Epithelial cell of alveolus of lung (primary cell): ENCODE results near the gene FFAR1. TPM values are rescaled to one million over a fixed set of nuclear protein-coding genes. Genes with fewer than 3 reads are reported as not detected.

ENCODE experiments used
- total RNA-seq: library from RNA; depleted of rRNA; stranded (reverse); fragments of >200 nt; gene quantifications from 2 replicates; pipeline ENCODE4 v1.2.1, GENCODE V29; 2015

FFAR1 gene
- total RNA-seq: not detected in 2 replicates

DNA sequence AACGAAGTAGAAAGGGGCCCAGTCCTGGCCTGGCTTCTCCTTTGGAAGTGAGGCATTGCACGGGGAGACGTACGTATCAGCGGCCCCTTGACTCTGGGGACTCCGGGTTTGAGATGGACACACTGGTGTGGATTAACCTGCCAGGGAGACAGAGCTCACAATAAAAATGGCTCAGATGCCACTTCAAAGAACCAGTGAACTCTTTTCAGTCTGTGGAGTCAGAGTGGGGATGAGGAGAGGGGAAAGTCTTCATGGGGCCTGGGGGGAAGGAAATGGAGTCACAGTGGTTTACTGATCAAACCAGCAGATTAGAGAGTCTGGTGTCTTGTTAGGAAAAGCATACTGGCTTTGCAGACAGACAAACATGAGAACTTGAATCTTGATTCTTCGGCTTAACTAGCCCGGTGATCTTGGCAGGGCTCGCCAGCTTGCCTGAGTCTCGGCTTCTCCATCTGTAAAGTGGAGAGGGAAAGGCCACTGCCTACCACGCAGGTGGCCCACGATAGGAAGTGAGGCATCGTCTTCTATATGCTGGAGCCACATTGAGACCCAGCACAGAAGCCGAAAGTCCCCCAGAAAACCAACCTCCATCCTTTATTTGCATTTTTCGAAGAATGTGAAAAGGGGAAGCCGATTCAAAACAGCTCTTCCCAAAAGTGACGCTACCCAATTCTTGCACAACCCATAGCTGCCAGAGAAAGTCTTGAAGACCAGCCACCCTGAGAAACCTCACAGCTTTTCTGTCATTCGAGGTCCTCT is at the start of gene FFAR1:
FFAR1 (plus strand) TSS at position 732 of the 759 bp plus-strand sequence. CDS start 3,650 bp downstream, outside the sequence.

GRCh38 chr19:35328851-35329285 is 18.8 kb upstream of the FFAR1 start, which contains the start of gene CD22:
CD22 (plus strand) TSS chr19:35329187; CDS start chr19:35332041, 2,854 bp downstream.

DNA sequence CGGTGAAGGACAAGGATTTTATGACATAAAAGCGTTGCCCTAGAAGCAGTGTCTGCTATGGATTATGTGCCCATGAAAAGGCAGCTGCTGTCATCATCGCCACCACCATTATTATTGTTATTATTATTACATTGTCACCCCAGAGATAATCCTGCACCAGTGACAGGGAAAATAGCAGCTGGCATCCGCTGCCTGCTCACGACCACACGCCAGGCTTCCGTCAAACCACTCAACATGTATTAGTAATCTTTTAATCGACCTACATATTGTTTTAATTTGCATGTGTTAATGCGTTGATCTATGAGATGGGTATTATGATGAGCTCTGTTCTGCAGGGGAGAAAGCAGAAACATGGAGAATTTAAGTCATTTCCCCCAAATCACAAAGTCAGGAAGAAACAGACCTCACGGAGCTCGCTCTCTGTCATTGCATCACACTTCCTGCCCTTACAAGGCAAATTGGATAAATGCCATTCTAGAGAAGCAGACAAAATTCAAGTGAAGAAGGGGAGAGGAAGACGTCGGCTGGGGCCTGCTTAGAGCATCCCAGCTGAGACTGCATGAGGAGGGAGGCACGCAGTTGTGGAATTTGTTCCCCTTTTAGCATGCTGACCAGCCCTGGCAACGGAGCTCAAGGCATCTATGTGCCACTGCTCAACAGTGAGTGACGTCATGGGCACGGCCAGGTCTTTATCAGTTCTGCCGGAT is 10.3 kb downstream of the FFAR1 start, which contains the start of gene FFAR3:
FFAR3 (plus strand) TSS at position 594 of the 707 bp plus-strand sequence. CDS start 431 bp downstream, outside the sequence.

DNA sequence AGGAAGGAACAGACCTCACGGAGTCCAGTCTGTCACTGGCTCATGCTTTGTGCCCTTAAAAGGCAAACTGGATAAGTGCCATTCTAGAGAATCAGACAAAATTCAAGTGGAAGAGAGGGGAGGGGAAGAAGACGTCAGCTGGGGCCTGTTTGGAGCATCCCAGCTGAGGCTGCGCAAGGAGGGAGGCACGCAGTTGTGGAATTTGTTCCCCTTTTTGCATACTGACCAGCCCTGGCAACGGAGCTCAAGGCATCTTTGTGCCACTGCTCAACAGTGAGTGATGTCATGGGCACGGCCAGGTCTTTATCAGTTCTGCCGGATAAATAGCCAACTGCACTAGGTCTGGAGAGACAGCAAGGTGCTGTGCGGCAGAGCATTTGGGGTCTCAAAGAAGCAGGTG is 23.0 kb downstream of the FFAR1 start, which contains the start of gene GPR42:
GPR42 (plus strand) TSS at position 347 of the 400 bp plus-strand sequence. CDS start 292 bp downstream, outside the sequence.

Other genes with a start within 250 kb of the FFAR1 start
- gene FXYD3, start 232.1 kb upstream of the FFAR1 start, total RNA-seq: 0.39 TPM in 1 of 2 replicates, not detected in the other
- not detected in 2 replicates for gene LGI4, start 212.8 kb upstream of the FFAR1 start, total RNA-seq
- gene FXYD1, start 209.1 kb upstream of the FFAR1 start, total RNA-seq: 20.4 TPM in 1 of 2 replicates, not detected in the other
- not detected in 2 replicates for gene FXYD7, start 204.6 kb upstream of the FFAR1 start, total RNA-seq
- gene FXYD5, start 193.2 kb upstream of the FFAR1 start, total RNA-seq: 85.0 and 149 TPM in 2 replicates
- not detected in 2 replicates for gene FAM187B, start 119.2 kb upstream of the FFAR1 start, total RNA-seq
- gene LSR, start 98.9 kb upstream of the FFAR1 start, total RNA-seq: 1.4 and 7.4 TPM in 2 replicates
- gene USF2, start 78.9 kb upstream of the FFAR1 start, total RNA-seq: 67.2 and 117 TPM in 2 replicates
- gene HAMP, start 65.4 kb upstream of the FFAR1 start, total RNA-seq: 0.16 TPM in 1 of 2 replicates, not detected in the other
- gene MAG, start 55.7 kb upstream of the FFAR1 start, total RNA-seq: 0.26 TPM in 1 of 2 replicates, not detected in the other
- 5.6 TPM in 1 of 2 replicates, not detected in the other for gene CD22, start 18.7 kb upstream of the FFAR1 start, total RNA-seq
- gene FFAR3, start 10.6 kb downstream of the FFAR1 start, total RNA-seq: not detected in 2 replicates
- not detected in 2 replicates for gene GPR42, start 23.2 kb downstream of the FFAR1 start, total RNA-seq
- not detected in 2 replicates for gene FFAR2, start 100.4 kb downstream of the FFAR1 start, total RNA-seq
- not detected in 2 replicates for gene KRTDAP, start 142.6 kb downstream of the FFAR1 start, total RNA-seq
- 15.9 and 24.8 TPM in 2 replicates for gene DMKN, start 165.7 kb downstream of the FFAR1 start, total RNA-seq
- not detected in 2 replicates for gene SBSN, start 180.4 kb downstream of the FFAR1 start, total RNA-seq
- not detected in 2 replicates for gene GAPDHS, start 185.6 kb downstream of the FFAR1 start, total RNA-seq
- 85.7 and 102 TPM in 2 replicates for gene TMEM147, start 197.7 kb downstream of the FFAR1 start, total RNA-seq
- not detected in 2 replicates for gene ATP4A, start 215.8 kb downstream of the FFAR1 start, total RNA-seq
- gene PMIS2, start 238.3 kb downstream of the FFAR1 start, total RNA-seq: not detected in 2 replicates